ENCODE data around the gene SLC24A4.

SLC24A4 gene

DNA sequence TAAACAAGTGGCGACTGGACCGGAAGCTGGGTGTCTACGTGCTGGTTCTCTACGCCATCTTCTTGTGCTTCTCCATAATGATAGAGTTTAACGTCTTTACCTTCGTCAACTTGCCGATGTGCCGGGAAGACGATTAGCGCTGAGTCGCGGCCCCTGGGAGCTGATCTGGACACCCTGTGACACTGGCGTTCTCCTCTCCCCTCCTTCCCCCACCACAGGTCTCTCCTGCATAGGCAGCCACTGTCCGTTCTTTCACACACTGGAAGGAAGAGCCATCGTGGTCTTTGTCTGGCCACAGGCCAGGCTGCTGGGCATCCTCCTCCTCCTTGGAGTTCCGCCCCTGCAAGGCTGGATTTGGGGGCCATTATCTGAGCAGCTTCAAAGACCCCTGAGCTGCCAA lies 170.5 kb downstream of the SLC24A4 start:
- TF ChIP-seq, protein P1, sequence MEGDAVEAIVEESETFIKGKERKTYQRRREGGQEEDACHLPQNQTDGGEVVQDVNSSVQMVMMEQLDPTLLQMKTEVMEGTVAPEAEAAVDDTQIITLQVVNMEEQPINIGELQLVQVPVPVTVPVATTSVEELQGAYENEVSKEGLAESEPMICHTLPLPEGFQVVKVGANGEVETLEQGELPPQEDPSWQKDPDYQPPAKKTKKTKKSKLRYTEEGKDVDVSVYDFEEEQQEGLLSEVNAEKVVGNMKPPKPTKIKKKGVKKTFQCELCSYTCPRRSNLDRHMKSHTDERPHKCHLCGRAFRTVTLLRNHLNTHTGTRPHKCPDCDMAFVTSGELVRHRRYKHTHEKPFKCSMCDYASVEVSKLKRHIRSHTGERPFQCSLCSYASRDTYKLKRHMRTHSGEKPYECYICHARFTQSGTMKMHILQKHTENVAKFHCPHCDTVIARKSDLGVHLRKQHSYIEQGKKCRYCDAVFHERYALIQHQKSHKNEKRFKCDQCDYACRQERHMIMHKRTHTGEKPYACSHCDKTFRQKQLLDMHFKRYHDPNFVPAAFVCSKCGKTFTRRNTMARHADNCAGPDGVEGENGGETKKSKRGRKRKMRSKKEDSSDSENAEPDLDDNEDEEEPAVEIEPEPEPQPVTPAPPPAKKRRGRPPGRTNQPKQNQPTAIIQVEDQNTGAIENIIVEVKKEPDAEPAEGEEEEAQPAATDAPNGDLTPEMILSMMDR (IDR thresholded peaks at IDR 0.05; ENCODE audit: insufficient read depth, low read length, poor library complexity, severe bottlenecking): no peak
- H3K27me3 ChIP-seq (replicated peaks; ENCODE audit: control insufficient read depth, insufficient read depth, low read length): no peaks in the 10 kb centered on the region
- H3K4me3 ChIP-seq (replicated peaks; ENCODE audit: low read depth, low read length): no peak overlapping the region
- H3K36me3 ChIP-seq (ENCODE audit: control insufficient read depth, insufficient read depth, low read length): no peaks in the 10 kb centered on the region
- DNase-seq (ENCODE audit: extremely low read depth, insufficient read length): no peak

DNA sequence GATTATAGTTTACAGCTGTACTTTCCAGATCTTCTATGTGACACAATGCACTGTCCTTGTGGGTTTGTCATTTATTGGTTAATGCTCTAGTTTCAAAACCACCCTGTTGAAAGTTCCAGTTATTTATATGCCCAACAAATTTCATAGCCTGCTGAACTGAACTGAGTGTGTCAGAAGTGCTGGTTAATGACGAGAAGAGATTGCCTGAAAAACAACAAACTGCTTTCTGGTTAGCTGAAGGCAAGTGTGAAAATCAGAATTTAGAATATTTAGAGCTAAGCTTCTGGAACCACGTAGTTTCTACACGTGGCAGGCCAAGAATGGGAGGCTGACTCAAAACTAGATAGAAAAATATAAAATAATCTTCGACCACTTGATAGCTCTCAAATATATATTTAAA lies 171.5 kb downstream of the SLC24A4 start:
- Histone ChIP-seq H3K27me3 (replicated peaks; ENCODE audit: control insufficient read depth, insufficient read depth, low read length) (no peaks in the 10 kb centered on the region), H3K36me3 (ENCODE audit: control insufficient read depth, insufficient read depth, low read length) (no peaks in the 10 kb centered on the region), H3K4me3 (replicated peaks; ENCODE audit: low read depth, low read length) (no peak overlapping the region)
- no peak for DNase-seq (ENCODE audit: extremely low read depth, insufficient read length)
- TF ChIP-seq, protein P1 (IDR thresholded peaks at IDR 0.05; ENCODE audit: insufficient read depth, low read length, poor library complexity, severe bottlenecking): no peak

DNA sequence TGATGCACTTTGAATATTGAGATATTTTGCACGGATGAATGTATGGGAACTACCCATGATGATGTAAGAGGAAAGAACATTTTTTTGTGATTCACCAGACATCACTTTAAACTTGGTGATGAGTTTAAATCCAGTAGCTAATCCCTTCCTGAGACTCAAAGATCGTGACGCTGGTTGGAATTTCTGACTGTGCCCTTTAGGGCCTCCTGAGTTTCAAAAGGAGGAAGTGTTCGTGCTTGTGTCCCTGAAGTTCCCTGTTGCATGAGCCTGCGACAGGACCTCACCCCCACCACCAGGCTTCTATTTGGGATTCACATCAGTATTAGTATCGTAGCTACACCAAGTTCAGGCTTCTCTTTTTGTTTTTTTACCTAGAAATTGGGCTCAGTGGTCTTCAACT lies 172.1 kb downstream of the SLC24A4 start:
- Histone ChIP-seq H3K4me3 (replicated peaks; ENCODE audit: low read depth, low read length) (no peak overlapping the region), H3K36me3 (ENCODE audit: control insufficient read depth, insufficient read depth, low read length) (no peaks in the 10 kb centered on the region), H3K27me3 (replicated peaks; ENCODE audit: control insufficient read depth, insufficient read depth, low read length) (no peaks in the 10 kb centered on the region)
- TF ChIP-seq, protein P1 (IDR thresholded peaks at IDR 0.05; ENCODE audit: insufficient read depth, low read length, poor library complexity, severe bottlenecking): no peak
- no peak for DNase-seq (ENCODE audit: extremely low read depth, insufficient read length)

DNA sequence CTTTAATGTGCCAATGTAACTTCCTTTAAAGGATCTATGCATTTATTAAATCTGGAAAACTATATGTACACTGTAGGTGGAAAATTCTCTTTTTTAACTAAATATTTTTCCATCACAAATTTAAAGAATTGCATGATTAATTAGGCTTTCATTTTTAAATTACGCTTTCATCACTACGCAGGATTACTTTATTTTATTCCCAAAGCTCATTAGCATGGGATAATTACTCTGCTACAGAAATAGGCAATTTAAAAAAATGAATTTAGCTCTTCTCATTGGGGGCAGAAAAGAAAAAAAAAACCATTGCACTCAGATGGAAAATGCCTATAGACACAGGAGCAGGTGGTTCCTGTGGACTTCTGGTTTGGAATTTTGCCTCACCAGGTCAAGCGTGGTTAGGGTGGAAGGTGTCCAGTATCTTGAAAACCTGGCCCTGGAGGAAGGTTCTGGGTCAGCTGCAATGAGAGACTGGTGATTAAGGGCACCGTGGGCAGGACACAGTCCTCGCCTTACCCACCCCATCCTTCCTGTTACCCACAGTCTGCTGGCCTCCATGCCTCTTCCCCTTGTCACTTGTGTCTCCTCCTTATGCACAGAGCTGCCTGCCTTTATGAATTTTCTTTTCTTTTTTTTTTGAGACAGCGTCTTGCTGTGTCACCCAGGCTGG lies 173.4 kb downstream of the SLC24A4 start:
- TF ChIP-seq, protein P1 (IDR thresholded peaks at IDR 0.05; ENCODE audit: insufficient read depth, low read length, poor library complexity, severe bottlenecking): no peak
- Histone ChIP-seq H3K36me3 (ENCODE audit: control insufficient read depth, insufficient read depth, low read length) (no peaks in the 10 kb centered on the region), H3K27me3 (replicated peaks; ENCODE audit: control insufficient read depth, insufficient read depth, low read length) (no peaks in the 10 kb centered on the region), H3K4me3 (replicated peaks; ENCODE audit: low read depth, low read length) (no peak overlapping the region)
- DNase-seq (ENCODE audit: extremely low read depth, insufficient read length): no peak

DNA sequence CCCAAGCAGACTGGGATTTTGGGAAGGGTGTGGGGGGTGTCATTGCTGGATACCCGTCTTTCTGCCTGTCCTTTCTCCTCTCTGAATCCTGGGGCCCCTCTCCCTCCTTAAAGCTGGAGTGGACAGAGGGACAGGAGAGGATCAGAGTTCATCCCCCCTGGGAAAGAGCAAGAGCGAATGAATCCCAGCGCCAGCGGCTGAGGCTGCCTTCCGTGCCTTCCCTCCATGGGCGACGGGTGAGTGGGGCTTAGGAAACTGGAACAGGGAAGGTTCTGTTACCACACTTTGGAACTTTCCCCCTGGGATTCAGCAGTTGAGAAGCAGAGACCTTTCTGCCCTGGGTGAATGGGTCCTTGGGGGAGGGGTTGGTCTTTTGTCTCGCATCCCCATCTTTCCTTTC lies 174.4 kb downstream of the SLC24A4 start:
- Histone ChIP-seq H3K4me3 (replicated peaks; ENCODE audit: low read depth, low read length) (no peak overlapping the region), H3K36me3 (ENCODE audit: control insufficient read depth, insufficient read depth, low read length) (no peaks in the 10 kb centered on the region), H3K27me3 (replicated peaks; ENCODE audit: control insufficient read depth, insufficient read depth, low read length) (no peaks in the 10 kb centered on the region)
- TF ChIP-seq, protein P1 (IDR thresholded peaks at IDR 0.05; ENCODE audit: insufficient read depth, low read length, poor library complexity, severe bottlenecking): no peak
- DNase-seq (ENCODE audit: extremely low read depth, insufficient read length): no peak

- no peak for DNase-seq (ENCODE audit: extremely low read depth, insufficient read length)
- Histone ChIP-seq H3K4me3 (replicated peaks; ENCODE audit: low read depth, low read length) (no peak overlapping the region), H3K27me3 (replicated peaks; ENCODE audit: control insufficient read depth, insufficient read depth, low read length) (no peaks in the 10 kb centered on the region), H3K36me3 (ENCODE audit: control insufficient read depth, insufficient read depth, low read length) (no peaks in the 10 kb centered on the region)
- TF ChIP-seq, protein P1 (IDR thresholded peaks at IDR 0.05; ENCODE audit: insufficient read depth, low read length, poor library complexity, severe bottlenecking): no peak
Measured at GRCh38 chr14:92499234-92499633, 176.3 kb downstream of the SLC24A4 start.
